Activated CD8-positive, alpha-beta memory T cell treated with anti-CD3 and anti-CD28 coated beads, Interleukin-2, amount 50 U/mL, for 1 hour (primary cell): ENCODE measurements around the gene C2orf81.
"Not testable (repeated sequence)": the region's sequence is repeated elsewhere in the genome, so short reads cannot be mapped to it uniquely, and the experiment has no call there.

Experiments used
- DNase-seq: peaks from one replicate; pipeline ENCODE4 v3.0.0-alpha.2; 2020; ENCODE audit errors: extremely low read depth

The C2orf81 gene

GRCh38 chr2:74442483-74443297, 21.3 kb upstream of the C2orf81 start:
- DNase-seq: not testable (repeated sequence)

- no peak for DNase-seq
Measured at GRCh38 chr2:74441690-74442482, 20.5 kb upstream of the C2orf81 start, which contains the start of gene RTKN. Gene RTKN (minus strand): TSS chr2:74441937. CDS start chr2:74441816, 121 bp downstream.

GRCh38 chr2:74441170-74441689, 19.8 kb upstream of the C2orf81 start:
- no peak for DNase-seq

GRCh38 chr2:74440378-74441169, 19.2 kb upstream of the C2orf81 start:
- no peak for DNase-seq

GRCh38 chr2:74439803-74440377, 18.5 kb upstream of the C2orf81 start:
- no peak for DNase-seq

GRCh38 chr2:74439373-74439772, 18.0 kb upstream of the C2orf81 start:
- DNase-seq: no peak

GRCh38 chr2:74438248-74438647, 16.8 kb upstream of the C2orf81 start:
- DNase-seq: no peak

- no peak for DNase-seq
Measured at GRCh38 chr2:74436848-74437695, 15.7 kb upstream of the C2orf81 start.

GRCh38 chr2:74436111-74436805, 14.8 kb upstream of the C2orf81 start:
- no peak for DNase-seq

GRCh38 chr2:74430502-74430901, 9.1 kb upstream of the C2orf81 start:
- DNase-seq: no peak

- no peak for DNase-seq
Measured at GRCh38 chr2:74429487-74430451, 8.3 kb upstream of the C2orf81 start.

- DNase-seq: no peak
Measured at GRCh38 chr2:74428675-74429074, 7.3 kb upstream of the C2orf81 start.

- DNase-seq: no peak
Measured at GRCh38 chr2:74427551-74427950, 6.1 kb upstream of the C2orf81 start.

- DNase-seq: no peak
Measured at GRCh38 chr2:74426181-74426758, 4.9 kb upstream of the C2orf81 start.

GRCh38 chr2:74425523-74425922, 4.1 kb upstream of the C2orf81 start:
- DNase-seq: no peak

- DNase-seq: no peak
Measured at GRCh38 chr2:74424995-74425406, 3.6 kb upstream of the C2orf81 start.

GRCh38 chr2:74424139-74424992, 2.9 kb upstream of the C2orf81 start:
- no peak for DNase-seq
